Eye (tissue), 1 donor: ENCODE measurements around the gene PPP1R14B.

Experiments used
- DNase-seq: peaks from one replicate; pipeline ENCODE4 v3.0.0-alpha.2; 2015

The PPP1R14B gene

GRCh38 chr11:64229744-64230170 is 17.0 kb downstream of the PPP1R14B start:
- no peak for DNase-seq

DNA sequence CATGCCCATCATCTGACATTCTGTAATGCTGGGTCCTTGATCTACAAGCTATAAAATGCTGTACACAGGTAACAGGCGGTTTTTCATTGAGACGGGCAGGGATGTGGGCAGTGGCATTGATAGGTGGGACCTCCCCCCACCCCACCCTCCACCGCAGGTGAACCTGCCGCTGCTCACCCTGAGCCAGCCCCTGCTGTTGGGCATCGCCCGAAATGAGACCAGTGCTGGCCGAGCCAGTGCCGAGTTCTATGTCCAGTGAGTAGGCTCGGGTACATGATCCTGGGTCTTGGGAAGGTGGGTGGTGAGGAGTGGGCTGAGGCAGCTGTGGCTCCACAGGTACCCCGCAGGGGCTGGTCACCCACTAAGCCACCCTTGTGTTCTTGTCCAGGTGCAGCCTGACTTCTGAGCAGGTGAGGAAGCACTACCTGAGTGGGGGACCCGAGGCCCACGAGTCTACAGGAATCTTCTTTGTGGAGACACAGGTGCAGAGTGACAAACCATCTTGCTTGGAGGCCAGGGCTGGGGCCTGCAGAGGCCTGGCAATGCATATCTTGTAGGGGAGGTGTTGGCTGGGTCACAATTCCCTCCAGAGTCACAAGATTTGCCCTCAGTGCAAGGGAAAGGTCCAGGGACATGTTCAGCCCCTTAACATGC is 17.5 kb downstream of the PPP1R14B start:
- DNase-seq: no peak

GRCh38 chr11:64227405-64227956 is 19.3 kb downstream of the PPP1R14B start:
- DNase-seq: no peak

DNA sequence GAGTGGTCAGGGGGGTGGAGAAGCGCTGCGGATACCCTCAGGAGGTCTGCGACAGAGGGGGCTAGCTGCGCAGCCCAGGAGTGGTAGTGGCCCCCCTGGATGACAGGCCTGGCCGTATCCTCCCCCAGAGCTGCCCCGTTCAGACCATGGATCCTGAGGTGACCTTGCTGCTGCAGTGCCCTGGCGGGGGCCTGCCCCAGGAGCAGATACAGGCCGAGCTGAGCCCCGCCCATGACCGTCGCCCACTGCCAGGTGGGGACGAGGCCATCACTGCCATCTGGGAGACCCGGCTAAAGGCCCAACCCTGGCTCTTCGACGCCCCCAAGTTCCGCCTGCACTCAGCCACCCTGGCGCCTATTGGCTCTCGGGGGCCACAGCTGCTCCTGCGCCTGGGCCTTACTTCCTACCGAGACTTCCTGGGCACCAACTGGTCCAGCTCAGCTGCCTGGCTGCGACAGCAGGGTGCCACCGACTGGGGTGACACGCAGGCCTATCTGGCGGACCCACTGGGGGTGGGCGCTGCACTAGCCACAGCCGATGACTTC is 20.2 kb downstream of the PPP1R14B start:
- DNase-seq: no peak

GRCh38 chr11:64225608-64226506 is 20.9 kb downstream of the PPP1R14B start, which contains the start of the genes NUDT22 and TRPT1:
Gene NUDT22, plus strand, starts transcription at chr11:64226274. Its CDS starts 379 bp downstream, at chr11:64226653.
Gene TRPT1, minus strand, starts transcription at chr11:64226186. Its CDS starts 326 bp downstream, at chr11:64225860.
- peak; percentile 95 for DNase-seq

- DNase-seq: no peak
Observed at GRCh38 chr11:64224891-64225607, 21.7 kb downstream of the PPP1R14B start.

DNA sequence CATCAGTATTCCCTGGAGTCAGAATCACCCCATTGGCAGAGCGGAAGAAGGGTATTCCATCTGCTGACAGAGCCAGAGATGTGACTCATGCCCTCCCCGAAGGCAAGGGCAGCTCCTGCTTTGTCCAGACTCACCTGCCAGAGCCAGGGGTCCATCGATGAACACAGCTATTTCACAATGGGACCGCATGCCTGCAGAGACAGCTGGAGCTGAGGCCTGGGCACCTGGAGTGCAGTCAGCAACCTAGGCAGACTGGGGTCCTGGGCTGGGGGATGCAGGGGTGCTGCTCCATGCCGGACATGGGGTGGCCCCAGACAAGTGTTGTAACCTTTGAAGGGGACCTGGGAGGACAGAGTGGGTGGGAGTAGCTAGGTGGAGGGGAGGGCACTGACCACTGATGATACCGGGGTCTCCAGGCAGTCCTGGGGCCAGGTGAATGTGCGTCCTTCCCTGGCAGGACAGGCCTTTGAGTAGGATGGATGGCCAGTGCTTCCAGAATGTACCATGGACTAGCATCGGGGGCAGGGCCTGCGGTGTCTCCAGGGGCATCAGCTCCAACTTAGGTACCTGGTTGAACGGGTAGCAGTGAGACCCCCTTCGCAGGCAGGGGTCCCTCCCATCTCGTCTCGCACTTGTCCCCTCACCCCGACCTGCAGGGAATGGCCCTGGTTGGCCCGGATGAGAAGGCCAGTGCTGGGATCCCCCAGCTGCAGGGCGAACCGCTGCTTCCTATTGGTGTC is 22.4 kb downstream of the PPP1R14B start:
- DNase-seq: no peak

- DNase-seq: no peak
Observed at GRCh38 chr11:64223001-64223651, 23.6 kb downstream of the PPP1R14B start.

- no peak for DNase-seq
Observed at GRCh38 chr11:64222651-64223000, 24.1 kb downstream of the PPP1R14B start.

DNA sequence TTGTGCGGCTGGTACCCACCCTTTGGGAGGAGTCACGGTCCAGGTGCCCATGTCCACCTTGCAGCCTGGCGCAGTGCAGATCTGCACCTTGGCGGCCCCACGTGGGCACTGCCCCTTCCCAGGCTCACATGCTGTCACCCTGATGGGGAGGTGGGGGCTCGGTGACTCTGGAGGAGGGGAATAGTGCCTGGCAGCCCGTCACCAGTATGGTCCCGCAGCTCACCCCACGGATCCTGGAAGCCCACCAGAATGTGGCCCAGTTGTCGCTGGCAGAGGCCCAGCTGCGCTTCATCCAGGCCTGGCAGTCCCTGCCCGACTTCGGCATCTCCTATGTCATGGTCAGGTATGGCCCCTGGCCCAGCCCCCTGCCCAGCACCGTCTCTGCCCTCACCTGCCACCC is 25.9 kb downstream of the PPP1R14B start:
- no peak for DNase-seq

- no peak for DNase-seq
Observed at GRCh38 chr11:64220271-64220670, 26.5 kb downstream of the PPP1R14B start.

DNA sequence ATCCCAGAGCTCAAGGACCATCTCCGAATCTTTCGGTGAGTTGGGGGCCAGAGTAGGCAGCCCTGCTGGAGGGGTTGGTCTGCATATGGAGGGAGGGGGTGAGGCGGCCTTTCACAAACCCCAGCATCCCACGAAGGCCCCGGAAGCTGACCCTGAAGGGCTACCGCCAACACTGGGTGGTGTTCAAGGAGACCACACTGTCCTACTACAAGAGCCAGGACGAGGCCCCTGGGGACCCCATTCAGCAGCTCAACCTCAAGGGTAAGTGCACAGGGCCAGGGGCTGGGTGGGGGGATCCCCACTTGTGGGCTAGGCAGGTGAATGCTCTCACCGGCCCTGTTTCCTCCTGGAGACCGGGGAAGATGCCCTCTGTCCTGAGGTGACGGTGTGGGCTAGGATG is 27.0 kb downstream of the PPP1R14B start:
- no peak for DNase-seq

- DNase-seq: no peak
Observed at GRCh38 chr11:64219354-64219684, 27.4 kb downstream of the PPP1R14B start.

DNA sequence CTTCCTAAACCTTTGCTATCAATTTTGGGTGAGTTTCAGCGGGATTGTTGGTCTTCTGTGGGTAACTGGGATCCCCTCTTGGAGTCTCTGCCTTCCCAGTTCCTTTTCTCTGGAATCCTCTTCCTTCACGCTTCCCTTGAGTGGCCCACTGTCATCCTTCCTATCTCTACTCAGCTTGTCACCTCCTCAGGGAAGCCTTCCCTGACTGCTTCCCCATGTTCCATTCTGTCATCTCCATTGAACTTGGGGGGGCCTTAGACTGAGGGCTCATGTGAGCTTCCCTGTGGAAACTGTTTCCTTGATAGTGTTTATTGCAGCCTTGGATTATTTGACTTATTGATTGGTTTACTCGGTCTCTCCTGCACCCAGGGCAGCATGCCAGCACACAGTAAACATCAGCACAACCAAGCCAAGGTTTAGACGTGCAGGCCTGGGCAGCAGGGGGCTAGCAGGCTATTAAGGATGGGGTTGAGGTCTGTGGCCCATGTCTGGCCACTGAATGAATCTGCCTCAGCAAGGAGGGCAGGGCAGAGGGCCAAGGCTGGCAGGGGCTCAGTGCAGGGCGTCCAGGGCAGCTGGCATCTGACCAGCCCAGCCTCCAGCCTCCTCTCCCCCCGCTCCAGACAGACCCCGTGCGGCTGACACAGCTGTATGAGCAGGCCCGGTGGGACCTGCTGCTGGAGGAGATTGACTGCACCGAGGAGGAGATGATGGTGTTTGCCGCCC is 28.0 kb downstream of the PPP1R14B start:
- DNase-seq: no peak

DNA sequence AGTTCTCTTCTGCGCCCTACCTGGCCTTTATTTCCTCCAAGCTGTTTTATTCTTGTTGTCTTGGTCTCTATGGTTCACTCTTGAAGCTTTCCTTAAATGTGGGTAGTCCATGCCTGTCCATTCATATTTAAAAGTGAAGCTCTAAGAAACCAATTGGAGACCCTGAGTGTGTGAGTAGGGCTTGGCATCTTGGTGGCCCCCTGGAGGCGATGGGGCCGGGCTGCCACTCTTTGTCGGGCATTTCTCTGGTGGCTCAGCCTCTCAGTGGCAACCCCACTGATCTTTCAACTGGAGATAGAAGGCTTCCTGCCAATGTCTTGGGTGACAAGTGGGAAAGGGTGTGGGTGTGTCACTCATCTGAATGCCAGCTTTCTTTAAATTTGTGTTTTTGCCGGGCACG is 29.9 kb downstream of the PPP1R14B start:
- no peak for DNase-seq

DNA sequence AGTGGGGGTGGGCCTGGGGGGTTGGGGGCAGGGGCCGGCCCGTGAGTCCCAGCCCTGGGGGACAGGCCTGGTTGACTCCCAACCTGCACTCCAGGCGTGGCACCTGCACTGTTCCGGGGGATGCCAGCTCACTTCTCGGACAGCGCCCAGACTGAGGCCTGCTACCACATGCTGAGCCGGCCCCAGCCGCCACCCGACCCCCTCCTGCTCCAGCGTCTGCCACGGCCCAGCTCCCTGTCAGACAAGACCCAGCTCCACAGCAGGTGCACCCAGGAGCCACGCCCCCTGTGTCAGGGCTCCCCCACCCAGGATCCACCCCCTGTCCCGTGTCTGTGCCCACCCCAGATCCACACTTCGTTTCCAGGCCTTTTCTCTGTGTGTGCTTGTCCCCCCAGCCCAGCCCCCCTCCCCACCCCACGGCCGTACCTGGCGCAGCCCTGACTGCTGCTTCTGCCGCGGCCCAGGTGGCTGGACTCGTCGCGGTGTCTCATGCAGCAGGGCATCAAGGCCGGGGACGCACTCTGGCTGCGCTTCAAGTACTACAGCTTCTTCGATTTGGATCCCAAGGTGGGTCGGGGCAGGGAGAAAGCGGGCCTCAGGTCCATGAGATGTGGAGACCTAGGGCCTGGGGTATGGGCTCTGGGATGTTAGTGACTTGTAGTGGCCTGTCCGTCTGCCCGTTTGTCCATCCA is 35.4 kb downstream of the PPP1R14B start:
- no peak for DNase-seq

DNA sequence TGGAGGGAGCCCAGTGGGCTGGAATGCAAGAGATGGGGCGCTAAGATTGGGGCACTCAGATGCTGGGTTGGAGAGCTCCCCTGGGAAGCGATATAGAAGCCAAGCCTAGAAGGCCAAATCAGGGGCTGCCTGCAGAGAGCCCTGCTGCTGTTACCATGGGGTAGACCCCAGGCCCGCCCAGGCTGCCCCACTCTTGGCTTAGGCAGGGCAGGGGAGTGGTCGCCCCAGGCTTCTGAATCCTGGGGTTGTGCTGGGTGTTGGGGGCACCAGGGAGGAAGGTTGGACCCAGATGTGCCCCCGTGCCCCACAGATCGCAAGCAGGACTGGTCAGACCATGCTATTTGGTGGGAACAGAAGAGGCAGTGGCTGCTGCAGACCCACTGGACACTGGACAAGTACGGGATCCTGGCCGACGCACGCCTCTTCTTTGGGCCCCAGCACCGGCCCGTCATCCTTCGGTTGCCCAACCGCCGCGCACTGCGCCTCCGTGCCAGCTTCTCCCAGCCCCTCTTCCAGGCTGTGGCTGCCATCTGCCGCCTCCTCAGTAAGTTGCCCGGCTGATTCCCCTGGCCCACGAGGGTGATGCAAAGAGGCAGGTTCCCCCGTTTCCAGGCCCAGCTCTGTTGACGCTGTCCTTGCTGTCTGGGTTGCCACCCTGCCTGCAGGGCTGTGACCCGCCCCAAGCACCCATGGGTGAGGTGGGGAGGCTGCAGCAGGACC is 36.3 kb downstream of the PPP1R14B start:
- DNase-seq: no peak

GRCh38 chr11:64209563-64209843 is 37.2 kb downstream of the PPP1R14B start:
- DNase-seq: no peak

GRCh38 chr11:64208796-64209562 is 37.8 kb downstream of the PPP1R14B start:
- no peak for DNase-seq
